ENCODE data around the gene SPATA21. TPM values are rescaled to one million over a fixed set of nuclear protein-coding genes. Genes with fewer than 3 reads are reported as not detected.

SPATA21 gene
- total and polyA plus RNA-seq, 7 donors, result under 0.01 to 0.23 (median 0.17) TPM; not detected in 4

GRCh38 chr1:16372535-16373285 is 64.5 kb downstream of the SPATA21 start:
- Histone ChIP-seq H3K27me3 (no peaks in the 10 kb centered on the region), H3K9me3 (no peaks in the 10 kb centered on the region), H3K36me3 (no peaks in the 10 kb centered on the region), H3K4me3 (no peak overlapping the region), H3K4me1 (peaks cover 0 to 93% (median 89%) of the 10 kb centered on the region in 4 donors), H3K27ac (no peak overlapping the region)
- 87 to 92% methylated on average over 3 of the region's 3 CpGs for WGBS, 2 donors
- no peak for TF ChIP-seq EP300 (IDR thresholded peaks at IDR 0.05)
- no peak for TF ChIP-seq POLR2A (IDR thresholded peaks at IDR 0.05)
- TF ChIP-seq POLR2AphosphoS5 (IDR thresholded peaks at IDR 0.05), result no peak
- intact Hi-C loops (cut with DNase I), result no loop called here
- DNase-seq, result no peak

- H3K4me1 ChIP-seq, result peaks cover 0 to 83% (median 79%) of the 10 kb centered on the region in 4 donors
- H3K27ac ChIP-seq, result peak overlapping the region in 1 of 4 donors; percentile 15
- WGBS, 2 donors, result 78 to 90% methylated on average over 5 of the region's 5 CpGs
- H3K4me3 ChIP-seq, result no peak overlapping the region
- H3K9me3 ChIP-seq, result no peaks in the 10 kb centered on the region
- TF ChIP-seq POLR2A (IDR thresholded peaks at IDR 0.05), result no peak
- TF ChIP-seq, protein P1, sequence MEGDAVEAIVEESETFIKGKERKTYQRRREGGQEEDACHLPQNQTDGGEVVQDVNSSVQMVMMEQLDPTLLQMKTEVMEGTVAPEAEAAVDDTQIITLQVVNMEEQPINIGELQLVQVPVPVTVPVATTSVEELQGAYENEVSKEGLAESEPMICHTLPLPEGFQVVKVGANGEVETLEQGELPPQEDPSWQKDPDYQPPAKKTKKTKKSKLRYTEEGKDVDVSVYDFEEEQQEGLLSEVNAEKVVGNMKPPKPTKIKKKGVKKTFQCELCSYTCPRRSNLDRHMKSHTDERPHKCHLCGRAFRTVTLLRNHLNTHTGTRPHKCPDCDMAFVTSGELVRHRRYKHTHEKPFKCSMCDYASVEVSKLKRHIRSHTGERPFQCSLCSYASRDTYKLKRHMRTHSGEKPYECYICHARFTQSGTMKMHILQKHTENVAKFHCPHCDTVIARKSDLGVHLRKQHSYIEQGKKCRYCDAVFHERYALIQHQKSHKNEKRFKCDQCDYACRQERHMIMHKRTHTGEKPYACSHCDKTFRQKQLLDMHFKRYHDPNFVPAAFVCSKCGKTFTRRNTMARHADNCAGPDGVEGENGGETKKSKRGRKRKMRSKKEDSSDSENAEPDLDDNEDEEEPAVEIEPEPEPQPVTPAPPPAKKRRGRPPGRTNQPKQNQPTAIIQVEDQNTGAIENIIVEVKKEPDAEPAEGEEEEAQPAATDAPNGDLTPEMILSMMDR (IDR thresholded peaks at IDR 0.05), result no peak
- no peak for TF ChIP-seq POLR2AphosphoS5 (IDR thresholded peaks at IDR 0.05)
- no peak for TF ChIP-seq EP300 (IDR thresholded peaks at IDR 0.05)
- no peaks in the 10 kb centered on the region for H3K27me3 ChIP-seq
- no peak for DNase-seq
- H3K36me3 ChIP-seq, result no peaks in the 10 kb centered on the region
- intact Hi-C loops (cut with DNase I), result no loop called here
These were observed 65.5 kb downstream of the SPATA21 start for GRCh38 chr1:16371725-16372124.

GRCh38 chr1:16369821-16370220 is 67.4 kb downstream of the SPATA21 start:
- TF ChIP-seq, protein P1 (IDR thresholded peaks at IDR 0.05), result no peak
- no peak for TF ChIP-seq EP300 (IDR thresholded peaks at IDR 0.05)
- TF ChIP-seq POLR2AphosphoS5 (IDR thresholded peaks at IDR 0.05), result no peak
- no peak for TF ChIP-seq POLR2A (IDR thresholded peaks at IDR 0.05)
- no peak for DNase-seq
- Histone ChIP-seq H3K4me1 (peaks cover 0 to 70% (median 66%) of the 10 kb centered on the region in 4 donors), H3K27me3 (no peaks in the 10 kb centered on the region), H3K27ac (peak overlapping the region in 1 of 4 donors; percentile 5), H3K9me3 (no peaks in the 10 kb centered on the region), H3K36me3 (no peaks in the 10 kb centered on the region), H3K4me3 (no peak overlapping the region)
- intact Hi-C loops (cut with DNase I), result loop anchor here (1.0 to 10.0 kb wide), 2 partner anchors 70 to 165 kb away; partner anchors contain the start of gene NECAP2
- 93 to 96% methylated on average over 4 of the region's 4 CpGs for WGBS, 2 donors

DNA sequence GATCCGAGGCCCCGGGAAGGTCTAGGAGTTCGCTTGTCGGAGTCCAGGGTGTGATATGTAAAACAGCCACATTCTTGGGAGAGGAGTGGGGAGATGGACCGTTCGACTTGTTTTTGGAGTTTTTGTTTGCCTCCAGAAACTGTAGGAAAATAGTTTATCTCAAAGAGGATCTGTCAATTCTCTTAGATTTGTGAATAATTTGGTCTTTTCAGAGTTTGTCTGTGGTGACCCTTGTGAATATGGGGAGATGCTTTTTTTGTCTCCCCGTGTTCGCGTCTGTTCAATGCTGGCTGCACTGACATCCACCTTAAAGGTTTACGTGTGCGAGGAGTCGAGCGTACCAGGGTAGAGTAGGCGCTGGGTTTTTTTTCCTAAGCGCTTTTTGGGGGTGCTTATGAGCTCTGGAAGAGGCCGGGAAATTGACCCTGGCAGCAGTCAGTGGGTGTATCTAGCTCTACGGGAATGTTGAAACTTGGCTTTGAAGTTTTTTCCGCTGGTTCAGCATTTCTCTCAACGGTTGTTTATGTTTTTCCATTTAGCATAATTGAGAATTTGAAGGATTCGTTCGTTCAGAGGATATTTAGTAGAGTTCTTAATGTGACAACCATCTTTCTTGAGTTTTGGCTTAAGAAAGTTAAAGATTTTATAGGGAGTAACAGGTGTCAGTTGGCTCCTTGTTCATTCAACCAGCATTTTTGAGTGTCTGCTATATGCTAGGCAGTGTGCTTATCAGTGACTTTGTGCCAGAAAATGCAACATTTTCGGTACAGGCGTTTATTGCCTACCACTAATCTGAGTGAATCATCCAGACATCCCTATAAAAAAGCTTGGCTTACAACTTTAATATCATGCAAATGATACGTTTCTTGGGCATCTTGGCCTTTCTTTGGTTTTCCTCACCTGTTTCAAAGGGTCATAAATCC is 69.0 kb downstream of the SPATA21 start:
- Histone ChIP-seq H3K27me3 (no peaks in the 10 kb centered on the region), H3K4me1 (peaks cover 0 to 59% (median 52%) of the 10 kb centered on the region in 4 donors), H3K4me3 (peak overlapping the region; percentile 64 to 92 (median 85)), H3K9me3 (no peaks in the 10 kb centered on the region), H3K27ac (peak overlapping the region; percentile 92 to 98 (median 94)), H3K36me3 (no peaks in the 10 kb centered on the region)
- intact Hi-C loops (cut with DNase I), result loop anchor here (10.0 kb wide), 1 partner anchor 163 kb away; no protein-coding TSS in a partner anchor
- 1 to 4% methylated on average over 24 of the region's 24 CpGs for WGBS, 2 donors
- TF ChIP-seq EP300 (IDR thresholded peaks at IDR 0.05) (no peak), POLR2AphosphoS5 (IDR thresholded peaks at IDR 0.05) (no peak), POLR2A (IDR thresholded peaks at IDR 0.05) (no peak)
- TF ChIP-seq, protein P1 (IDR thresholded peaks at IDR 0.05), result no peak
- no peak for DNase-seq
